SK-N-SH (cell line): ENCODE data around the gene PAIP1. TPM values are rescaled to one million over a fixed set of nuclear protein-coding genes. Genes with fewer than 3 reads are reported as not detected.

Experiments used
- CTCF ChIA-PET: fragments of 300-600, 350-600 bp; formaldehyde crosslinking; extraction: SDS; loops from one replicate; lab custom pipeline; 2021; lab: Yijun Ruan, JAX
- POLR2A ChIA-PET: fragments of 350-600 bp; sonication (Branson Sonifier 250); formaldehyde crosslinking; extraction: SDS; loops from one replicate; lab custom pipeline; 2020; ENCODE audit warnings: antibody characterized with exemption, inconsistent platforms; lab: Yijun Ruan, JAX
- DNase-seq: peaks from one replicate; pipeline ENCODE4 v3.0.0; 2012
- H2AFZ ChIP-seq: fragments of 200-600 bp; sonication (generic); 2 replicates; pipeline ENCODE4 v1.8.1; 2016; ENCODE audit warnings: antibody characterized with exemption, mild to moderate bottlenecking, low read depth
- H3F3A ChIP-seq: fragments of 200-600 bp; sonication (generic); replicated peaks from 2 replicates; pipeline ENCODE3; 2016; ENCODE audit warnings: antibody characterized with exemption, mild to moderate bottlenecking; ENCODE audit not compliant: insufficient read depth
- H3K27ac ChIP-seq, 2 experiments: fragments of 200-500 bp in 1 of 2; fragments of 200-600 bp in 1 of 2; sonication (Bioruptor generic) in 1 of 2; sonication (generic), shearing (Covaris generic) in 1 of 2; 2 replicates each; pipeline versions ENCODE4 v1.5.1 to v1.6.1; 2014 to 2016; ENCODE audit warnings: low read depth in 2 of 2, inconsistent platforms in 1 of 2, low read length in 1 of 2, mild to moderate bottlenecking in 1 of 2, mixed read lengths in 1 of 2
- H3K27me3 ChIP-seq: fragments of 200-600 bp; sonication (generic), shearing (Covaris generic); 2 replicates; pipeline ENCODE4 v1.6.1; 2016; ENCODE audit warnings: mixed run types; ENCODE audit not compliant: insufficient read depth
- H3K36me3 ChIP-seq, 2 experiments: fragments of 200-500 bp in 1 of 2; fragments of 200-600 bp in 1 of 2; sonication (Bioruptor generic) in 1 of 2; sonication (generic) in 1 of 2; replicated peaks in 1 of 2; 2 replicates each; pipeline versions ENCODE3 to v1.5.1; 2014 to 2016; ENCODE audit warnings: low read length in 1 of 2, mild to moderate bottlenecking in 1 of 2; ENCODE audit not compliant: insufficient read depth in 2 of 2, control insufficient read depth in 1 of 2
- H3K4me1 ChIP-seq, 2 experiments: fragments of 200-500 bp in 1 of 2; fragments of 200-600 bp in 1 of 2; sonication (Bioruptor generic) in 1 of 2; sonication (generic), shearing (Covaris generic) in 1 of 2; 2 replicates each; pipeline versions ENCODE4 v1.5.1 to v1.6.1; 2014 to 2016; ENCODE audit warnings: low read depth in 1 of 2, low read length in 1 of 2, mixed run types in 1 of 2; ENCODE audit not compliant: insufficient read depth in 2 of 2, control insufficient read depth in 1 of 2
- H3K4me2 ChIP-seq: fragments of 200-600 bp; sonication (generic), shearing (Covaris generic); 2 replicates; pipeline ENCODE4 v1.6.1; 2017; ENCODE audit warnings: mixed run types
- H3K4me3 ChIP-seq, 2 experiments: fragments of 200-500 bp in 1 of 2; fragments of 200-600 bp in 1 of 2; sonication (Bioruptor generic) in 1 of 2; sonication (generic), shearing (Covaris generic) in 1 of 2; 2 replicates each; pipeline versions ENCODE4 v1.5.1 to v1.8.1; 2014 to 2016; ENCODE audit warnings: low read depth in 2 of 2, inconsistent platforms in 1 of 2, low read length in 1 of 2, mild to moderate bottlenecking in 1 of 2, mixed read lengths in 1 of 2, moderate library complexity in 1 of 2
- H3K79me2 ChIP-seq: fragments of 200-600 bp; sonication (generic); 2 replicates; pipeline ENCODE4 v1.8.1; 2017; ENCODE audit warnings: mild to moderate bottlenecking; ENCODE audit not compliant: insufficient read depth
- H3K9ac ChIP-seq: fragments of 200-600 bp; sonication (generic); 2 replicates; pipeline ENCODE4 v1.6.1; 2017; ENCODE audit warnings: mixed run types
- H3K9me2 ChIP-seq: fragments of 200-600 bp; sonication (generic); 2 replicates; pipeline ENCODE4 v1.6.1; 2017; ENCODE audit warnings: mixed run types
- H3K9me3 ChIP-seq: fragments of 200-600 bp; sonication (generic); 2 replicates; pipeline ENCODE4 v1.6.1; 2017; ENCODE audit warnings: mixed run types, mild to moderate bottlenecking, moderate library complexity
- H4K20me1 ChIP-seq: fragments of 200-600 bp; sonication (generic); 2 replicates; pipeline ENCODE4 v1.6.1; 2017; ENCODE audit warnings: mild to moderate bottlenecking, mixed run types; ENCODE audit not compliant: insufficient read depth
- CHD2 ChIP-seq: fragments of 150-350 bp; IDR thresholded peaks from 2 replicates; pipeline ENCODE4 v1.6.1; 2018; ENCODE audit warnings: low read length; ENCODE audit not compliant: partially characterized antibody
- ELF1 ChIP-seq: IDR thresholded peaks from 2 replicates; pipeline ENCODE4 v1.4.0; 2012
- EP300 ChIP-seq, 2 experiments: IDR thresholded peaks; 2 replicates each; pipeline versions ENCODE4 v1.4.0 to v1.6.1; 2012; ENCODE audit warnings: borderline replicate concordance in 1 of 2, low read depth in 1 of 2, low read length in 1 of 2
- FOXJ3 ChIP-seq: sonication (generic); formaldehyde crosslinking; IDR thresholded peaks from 2 replicates; pipeline ENCODE4 v1.5.1; 2020; ENCODE audit warnings: mild to moderate bottlenecking, missing genetic modification reagents
- GABPA ChIP-seq: IDR thresholded peaks from 2 replicates; pipeline ENCODE4 v1.4.0; 2012; ENCODE audit warnings: low read depth, mild to moderate bottlenecking
- GATA2 ChIP-seq: sonication (generic); formaldehyde crosslinking; IDR thresholded peaks from 2 replicates; pipeline ENCODE4 v1.5.0; 2020; ENCODE audit warnings: mild to moderate bottlenecking, missing genetic modification reagents
- MAX ChIP-seq: IDR thresholded peaks from 2 replicates; pipeline ENCODE4 v1.4.0; 2012; ENCODE audit warnings: low read depth
- MEF2A ChIP-seq: IDR thresholded peaks from 2 replicates; pipeline ENCODE4 v1.4.0; 2012; ENCODE audit warnings: low read depth, borderline replicate concordance
- MXI1 ChIP-seq: IDR thresholded peaks from 2 replicates; pipeline ENCODE4 v1.6.1; 2012; ENCODE audit warnings: mild to moderate bottlenecking, low read depth, low read length, improper control_type of control experiment
- NFIC ChIP-seq: IDR thresholded peaks from 2 replicates; pipeline ENCODE4 v1.4.0; 2012; ENCODE audit warnings: borderline replicate concordance
- NRF1 ChIP-seq: IDR thresholded peaks from 2 replicates; pipeline ENCODE4 v1.6.1; 2012; ENCODE audit warnings: low read depth, mild to moderate bottlenecking, low read length
- PBX3 ChIP-seq: IDR thresholded peaks from 2 replicates; pipeline ENCODE4; 2012
- POLR2AphosphoS5 ChIP-seq: IDR thresholded peaks from 2 replicates; pipeline ENCODE4 v1.6.1; 2012; ENCODE audit warnings: low read depth, low read length
- RAD21 ChIP-seq: IDR thresholded peaks from 2 replicates; pipeline ENCODE4 v1.6.1; 2012; ENCODE audit warnings: mild to moderate bottlenecking, low read length
- RFX5 ChIP-seq: IDR thresholded peaks from 2 replicates; pipeline ENCODE4 v1.6.1; 2012; ENCODE audit warnings: mild to moderate bottlenecking, improper control_type of control experiment, low read length
- RXRA ChIP-seq: IDR thresholded peaks from 2 replicates; pipeline ENCODE4 v1.4.0; 2012; ENCODE audit warnings: low read depth, mild to moderate bottlenecking, borderline replicate concordance
- SIN3A ChIP-seq: IDR thresholded peaks from 2 replicates; pipeline ENCODE4 v1.6.1; 2012; ENCODE audit warnings: low read depth, mild to moderate bottlenecking, low read length, moderate library complexity, borderline replicate concordance
- SMC3 ChIP-seq: IDR thresholded peaks from 2 replicates; pipeline ENCODE4 v1.6.1; 2012; ENCODE audit warnings: low read depth, low read length, improper control_type of control experiment
- TAF1 ChIP-seq: IDR thresholded peaks from 2 replicates; pipeline ENCODE4 v1.6.1; 2012; ENCODE audit warnings: low read depth, mild to moderate bottlenecking, low read length, moderate library complexity, borderline replicate concordance
- TEAD4 ChIP-seq: IDR thresholded peaks from 2 replicates; pipeline ENCODE4 v1.4.0; 2012; ENCODE audit warnings: mild to moderate bottlenecking, borderline replicate concordance; ENCODE audit not compliant: insufficient read depth
- USF1 ChIP-seq: IDR thresholded peaks from 2 replicates; pipeline ENCODE4 v1.4.0; 2012; ENCODE audit warnings: low read depth, borderline replicate concordance
- USF2 ChIP-seq: fragments of 150-350 bp; IDR thresholded peaks from 2 replicates; pipeline ENCODE4 v1.6.1; 2017; ENCODE audit warnings: antibody characterized with exemption, low read length, low read depth, borderline replicate concordance
- ZBTB33 ChIP-seq: IDR thresholded peaks from 2 replicates; pipeline ENCODE4 v1.4.0; 2012; ENCODE audit warnings: low read depth, borderline replicate concordance
- WGBS: methylation state at CpG from one replicate; pipeline ENCODE4 v1.1.6; 2017; ENCODE audit warnings: low lambda C conversion rate; 5-methylcytosine and 5-hydroxymethylcytosine counted together
- polyA plus RNA-seq, 3 experiments: library from polyadenylated mRNA; depleted of rRNA; stranded (reverse); fragments of >200 nt; gene quantifications; 2 replicates each; pipeline ENCODE4 v1.2.3, GENCODE V29; 2012

PAIP1 gene
- polyA plus RNA-seq, 1 of the 3 experiments (the other 2 are of a cell fraction): 70.0 TPM

- no peak overlapping the region for H3K4me3 ChIP-seq
- H3K9me2 ChIP-seq: no peaks in the 10 kb centered on the region
- H2AFZ ChIP-seq: no peak overlapping the region
- no peaks in the 10 kb centered on the region for H3K9me3 ChIP-seq
- POLR2A ChIA-PET: no interaction called here
- CTCF ChIA-PET: interaction anchor here (1.5 kb wide), 1 partner anchor 68 kb away, joined by 4 read pairs; no protein-coding TSS in a partner anchor
- DNase-seq: no peak
- H3K9ac ChIP-seq: no peak overlapping the region
- H3K27me3 ChIP-seq: no peaks in the 10 kb centered on the region
- no peaks in the 10 kb centered on the region for H3F3A ChIP-seq
- no peak overlapping the region for H3K27ac ChIP-seq
- 97% methylated on average over 3 of the region's 3 CpGs for WGBS
- no peak overlapping the region for H3K4me2 ChIP-seq
- TF ChIP-seq MXI1: no peak
- TF ChIP-seq ELF1: no peak
- no peak for TF ChIP-seq RAD21
- TF ChIP-seq USF2: no peak
- TF ChIP-seq GABPA: no peak
- no peak for TF ChIP-seq TAF1
- TF ChIP-seq GATA2 (CRISPR knock-in tag): no peak
- no peak for TF ChIP-seq NFIC
- no peak for TF ChIP-seq POLR2AphosphoS5
- H3K36me3 ChIP-seq: no peaks in the 10 kb centered on the region
- H4K20me1 ChIP-seq: no peaks in the 10 kb centered on the region
- H3K4me1 ChIP-seq: no peaks in the 10 kb centered on the region
- no peaks in the 10 kb centered on the region for H3K79me2 ChIP-seq
Observed at GRCh38 chr5:43563321-43563720, 6.4 kb upstream of the PAIP1 start.

GRCh38 chr5:43561356-43561755 is 4.5 kb upstream of the PAIP1 start:
- Histone ChIP-seq H3F3A (no peaks in the 10 kb centered on the region), H3K9me3 (no peaks in the 10 kb centered on the region), H3K27me3 (no peaks in the 10 kb centered on the region), H2AFZ (no peak overlapping the region), H4K20me1 (no peaks in the 10 kb centered on the region), H3K9me2 (no peaks in the 10 kb centered on the region), H3K4me1 (peaks cover 0 to 2% of the 10 kb centered on the region in 2 experiments; a peak in 1 of 4 replicates), H3K9ac (no peak overlapping the region), H3K27ac (no peak overlapping the region), H3K4me2 (no peak overlapping the region), H3K4me3 (no peak overlapping the region), H3K79me2 (peaks cover under 1% of the 10 kb centered on the region; the same call in 1 of the 2 replicates), H3K36me3 (no peaks in the 10 kb centered on the region)
- no peak for DNase-seq
- ChIA-PET CTCF (no interaction called here), POLR2A (no interaction called here)
- TF ChIP-seq RXRA: no peak
- no peak for TF ChIP-seq ZBTB33
- TF ChIP-seq MAX: no peak
- TF ChIP-seq SIN3A: no peak
- no peak for TF ChIP-seq PBX3
- no peak for TF ChIP-seq NRF1
- TF ChIP-seq NFIC: no peak
- no peak for TF ChIP-seq FOXJ3 (CRISPR knock-in tag)
- no peak for TF ChIP-seq CHD2
- TF ChIP-seq USF1: no peak
- TF ChIP-seq TEAD4: no peak
- TF ChIP-seq USF2: no peak
- TF ChIP-seq ELF1: no peak
- TF ChIP-seq MEF2A: no peak
- no peak for TF ChIP-seq SMC3
- TF ChIP-seq EP300 (IDR thresholded peaks at IDR 0.05; ENCODE audit: borderline replicate concordance in 1 of 2, low read depth in 1 of 2, low read length in 1 of 2): no peak
- no peak for TF ChIP-seq RFX5
- no peak for TF ChIP-seq RAD21
